ENCODE measurements around the gene ASRGL1.

ASRGL1 gene

DNA sequence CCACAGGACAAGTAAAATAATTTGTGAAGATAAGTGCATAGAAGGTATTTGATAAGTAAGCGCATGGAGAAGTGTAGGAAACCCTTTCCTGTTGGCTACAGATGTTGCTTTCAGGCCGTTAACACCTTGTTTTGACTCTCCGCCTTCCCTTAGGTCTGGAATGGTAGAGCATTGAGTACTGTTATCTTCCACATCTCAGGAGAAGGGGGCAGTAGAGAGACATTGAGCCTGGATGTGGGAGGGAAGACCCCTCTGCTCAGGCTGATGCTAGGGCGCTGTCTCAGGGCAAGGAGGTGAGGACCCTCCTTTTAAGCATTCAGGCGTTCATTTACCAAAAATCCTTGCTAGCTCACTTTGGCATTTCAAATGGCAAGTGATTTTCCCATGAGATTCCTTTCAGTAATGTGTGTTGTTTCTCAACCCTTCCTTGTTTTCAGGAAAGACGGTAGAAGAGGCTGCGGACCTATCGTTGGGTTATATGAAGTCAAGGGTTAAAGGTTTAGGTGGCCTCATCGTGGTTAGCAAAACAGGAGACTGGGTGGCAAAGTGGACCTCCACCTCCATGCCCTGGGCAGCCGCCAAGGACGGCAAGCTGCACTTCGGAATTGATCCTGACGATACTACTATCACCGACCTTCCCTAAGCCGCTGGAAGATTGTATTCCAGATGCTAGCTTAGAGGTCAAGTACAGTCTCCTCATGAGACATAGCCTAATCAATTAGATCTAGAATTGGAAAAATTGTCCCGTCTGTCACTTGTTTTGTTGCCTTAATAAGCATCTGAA, 54.6 kb downstream of the ASRGL1 start:
- DNase-seq (ENCODE audit: low read depth, low spot score), result no peak
- TF ChIP-seq, protein P1, sequence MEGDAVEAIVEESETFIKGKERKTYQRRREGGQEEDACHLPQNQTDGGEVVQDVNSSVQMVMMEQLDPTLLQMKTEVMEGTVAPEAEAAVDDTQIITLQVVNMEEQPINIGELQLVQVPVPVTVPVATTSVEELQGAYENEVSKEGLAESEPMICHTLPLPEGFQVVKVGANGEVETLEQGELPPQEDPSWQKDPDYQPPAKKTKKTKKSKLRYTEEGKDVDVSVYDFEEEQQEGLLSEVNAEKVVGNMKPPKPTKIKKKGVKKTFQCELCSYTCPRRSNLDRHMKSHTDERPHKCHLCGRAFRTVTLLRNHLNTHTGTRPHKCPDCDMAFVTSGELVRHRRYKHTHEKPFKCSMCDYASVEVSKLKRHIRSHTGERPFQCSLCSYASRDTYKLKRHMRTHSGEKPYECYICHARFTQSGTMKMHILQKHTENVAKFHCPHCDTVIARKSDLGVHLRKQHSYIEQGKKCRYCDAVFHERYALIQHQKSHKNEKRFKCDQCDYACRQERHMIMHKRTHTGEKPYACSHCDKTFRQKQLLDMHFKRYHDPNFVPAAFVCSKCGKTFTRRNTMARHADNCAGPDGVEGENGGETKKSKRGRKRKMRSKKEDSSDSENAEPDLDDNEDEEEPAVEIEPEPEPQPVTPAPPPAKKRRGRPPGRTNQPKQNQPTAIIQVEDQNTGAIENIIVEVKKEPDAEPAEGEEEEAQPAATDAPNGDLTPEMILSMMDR (IDR thresholded peaks at IDR 0.05; ENCODE audit: insufficient read depth, low read length, missing control alignments), result peak; percentile 13
- ChIA-PET POLR2A (no interaction called here), CTCF (interaction anchor here (0.7 to 9.4 kb wide), 11 partner anchors 9 to 336 kb away, joined by 3 to 187 read pairs (median 6); partner anchors contain the start of genes AHNAK, HNRNPUL2 and TTC9C)
- no peak overlapping the region for H3K4me3 ChIP-seq (ENCODE audit: low read depth, low read length)

DNA sequence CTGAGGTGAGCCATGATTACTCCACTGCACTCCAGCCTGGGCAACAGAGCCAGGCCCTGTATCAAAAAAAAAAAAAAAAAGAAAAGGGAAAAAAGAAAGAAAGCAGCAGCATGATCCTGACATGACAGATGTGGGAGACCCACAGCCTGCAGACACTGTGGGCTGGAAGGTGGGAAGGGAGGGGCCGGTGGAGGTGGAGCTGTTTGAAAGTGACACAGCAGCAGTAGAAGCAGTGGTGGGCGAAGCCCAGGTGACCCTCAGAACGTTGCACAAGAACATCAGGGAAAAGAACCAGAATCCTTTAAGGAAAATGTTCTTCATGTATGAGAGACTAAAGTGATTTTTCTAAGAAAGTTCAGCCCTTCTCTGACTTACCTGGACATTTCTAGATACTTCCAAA, 55.3 kb downstream of the ASRGL1 start:
- ChIA-PET POLR2A (no interaction called here), CTCF (interaction anchor here (1.3 to 9.4 kb wide), 9 partner anchors 9 to 335 kb away, joined by 3 to 187 read pairs (median 13); partner anchors contain the start of genes AHNAK, HNRNPUL2 and TTC9C)
- TF ChIP-seq, protein P1 (IDR thresholded peaks at IDR 0.05; ENCODE audit: insufficient read depth, low read length, missing control alignments), result no peak

DNA sequence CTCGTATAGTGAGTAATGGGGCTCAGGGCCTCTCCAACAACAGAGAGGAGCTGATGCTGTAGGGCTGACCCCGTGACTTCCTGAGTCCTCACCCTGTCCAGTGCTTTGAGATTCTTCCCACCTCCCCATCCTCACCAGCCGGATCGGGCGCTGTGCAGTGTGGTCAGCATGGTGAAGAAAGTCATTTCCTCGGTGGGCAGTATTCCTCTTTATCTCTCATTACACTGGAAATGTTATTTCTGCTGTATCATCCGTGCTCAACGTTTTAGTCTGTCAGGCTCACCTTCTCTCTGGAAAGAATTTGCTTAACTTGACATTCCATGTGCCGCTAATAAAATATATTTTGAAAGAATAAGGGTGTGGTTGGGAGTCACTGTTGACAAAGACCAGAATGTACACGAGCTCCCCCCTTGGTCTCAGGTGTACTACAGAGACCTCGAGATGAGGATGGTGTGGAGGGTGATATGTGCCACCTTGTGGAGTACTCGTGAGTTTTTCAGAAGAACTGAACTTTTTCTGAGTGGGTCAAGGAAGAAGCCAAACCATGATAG, 55.9 kb downstream of the ASRGL1 start:
- ChIA-PET POLR2A (no interaction called here), CTCF (interaction anchor here (0.6 to 9.4 kb wide), 14 partner anchors 8 to 313 kb away, joined by 3 to 187 read pairs (median 12); partner anchors contain the start of genes AHNAK, LRRN4CL, SCGB1A1 and TUT1)
- TF ChIP-seq, protein P1 (IDR thresholded peaks at IDR 0.05; ENCODE audit: insufficient read depth, low read length, missing control alignments), result no peak
- DNase-seq (ENCODE audit: low read depth, low spot score), result no peak
- no peak overlapping the region for H3K4me3 ChIP-seq (ENCODE audit: low read depth, low read length)

More for the DNA sequence above, 55.3 kb downstream of the ASRGL1 start:
- no peak for DNase-seq (ENCODE audit: low read depth, low spot score)
- no peak overlapping the region for H3K4me3 ChIP-seq (ENCODE audit: low read depth, low read length)

DNA sequence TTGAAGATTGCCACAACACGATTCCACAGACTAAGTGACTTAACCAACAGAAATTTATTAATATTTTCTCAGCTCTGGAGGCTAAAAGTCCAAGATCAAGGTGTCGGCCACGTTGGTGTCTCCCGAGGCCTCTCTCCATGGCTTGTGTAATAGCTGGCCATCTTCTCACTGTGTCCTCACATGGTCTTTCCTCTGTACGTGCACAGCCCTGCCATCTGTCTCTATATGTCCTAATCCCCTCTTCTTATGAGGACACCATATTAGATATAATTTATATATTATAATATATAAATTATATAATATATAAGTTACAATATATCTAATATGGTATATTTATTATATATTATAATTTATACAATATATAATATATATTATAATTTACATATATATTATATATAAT, 56.5 kb downstream of the ASRGL1 start:
- CTCF ChIA-PET, result interaction anchor here (0.6 to 9.4 kb wide), 16 partner anchors 9 to 376 kb away, joined by 3 to 187 read pairs (median 8); partner anchors contain the start of genes AHNAK, LRRN4CL, SCGB1A1 and TUT1
- no peak overlapping the region for H3K4me3 ChIP-seq (ENCODE audit: low read depth, low read length)
- TF ChIP-seq, protein P1 (IDR thresholded peaks at IDR 0.05; ENCODE audit: insufficient read depth, low read length, missing control alignments), result no peak
- POLR2A ChIA-PET, result no interaction called here
- DNase-seq (ENCODE audit: low read depth, low spot score), result no peak

DNA sequence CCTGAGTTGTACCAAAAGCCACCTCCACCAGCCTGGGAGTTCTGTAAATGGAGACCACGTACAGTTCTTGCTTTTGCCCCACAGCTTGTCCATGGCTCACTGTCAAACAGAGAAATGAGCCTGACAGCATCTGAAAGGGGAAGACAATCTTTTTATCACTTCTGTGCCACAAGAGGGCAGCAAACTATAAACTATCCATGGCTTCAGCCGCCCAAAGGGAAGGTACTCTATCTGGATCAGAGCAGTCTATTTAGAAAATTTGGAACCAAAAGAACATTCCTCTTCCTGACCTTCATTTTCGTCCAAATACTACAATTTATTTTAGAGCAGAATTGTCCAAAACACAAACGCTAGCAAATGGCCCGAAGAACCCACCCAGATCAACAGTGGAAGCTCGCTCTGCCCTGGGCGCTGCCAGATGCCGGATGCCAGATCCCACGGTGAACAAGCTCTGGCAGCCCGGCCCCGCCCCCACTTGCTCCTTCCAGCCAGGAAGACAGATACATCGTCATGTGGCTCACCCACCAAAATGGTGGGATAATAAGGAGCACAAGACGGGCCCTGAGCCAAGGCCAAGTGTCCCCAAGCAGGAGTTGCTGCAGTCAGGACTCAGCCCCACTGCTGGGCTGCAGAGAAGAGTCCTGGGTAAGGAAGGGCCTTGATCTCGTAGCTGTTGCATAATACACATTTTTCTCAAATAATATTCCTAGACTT, 57.7 kb downstream of the ASRGL1 start:
- TF ChIP-seq, protein P1 (IDR thresholded peaks at IDR 0.05; ENCODE audit: insufficient read depth, low read length, missing control alignments), result peak; percentile 49
- H3K4me3 ChIP-seq (ENCODE audit: low read depth, low read length), result peak overlapping the region; percentile 29
- POLR2A ChIA-PET, result interaction anchor here (0.7 to 1.8 kb wide), 11 partner anchors 126 to 270 kb away, joined by 3 to 17 read pairs (median 7); partner anchors contain the start of genes AHNAK, C11orf98, CSKMT and INTS5
- DNase-seq (ENCODE audit: low read depth, low spot score), result peak; percentile 31
- CTCF ChIA-PET, result interaction anchor here (0.6 to 9.4 kb wide), 64 partner anchors 10 to 628 kb away, joined by 3 to 187 read pairs (median 5); partner anchors contain the start of genes AHNAK, C11orf98, CSKMT and EEF1G
